Left ventricle myocardium inferior (tissue), 1 donor: ENCODE results near the gene LEMD2. TPM values are rescaled to one million over a fixed set of nuclear protein-coding genes. Genes with fewer than 3 reads are reported as not detected.
"Not testable (repeated sequence)": the region's sequence is repeated elsewhere in the genome, so short reads cannot be mapped to it uniquely, and the experiment has no call there.

ENCODE experiments used
- DNase-seq: peaks from one replicate; pipeline ENCODE4 v3.0.0-alpha.2; 2020
- H3K27ac ChIP-seq: fragments of 200-600 bp; replicated peaks from 2 replicates; pipeline ENCODE4 v1.8.0; 2021
- H3K27me3 ChIP-seq: fragments of 200-600 bp; 2 replicates; pipeline ENCODE4 v1.8.0; 2021; ENCODE audit warnings: low read depth
- H3K36me3 ChIP-seq: fragments of 200-600 bp; 2 replicates; pipeline ENCODE4 v1.8.0; 2021
- H3K4me1 ChIP-seq: fragments of 200-600 bp; 2 replicates; pipeline ENCODE4 v1.8.0; 2021
- H3K4me3 ChIP-seq: fragments of 200-600 bp; 2 replicates; pipeline ENCODE4 v1.8.0; 2021; ENCODE audit warnings: mild to moderate bottlenecking, moderate library complexity
- H3K9me3 ChIP-seq: fragments of 200-600 bp; replicated peaks from 2 replicates; pipeline ENCODE4 v1.8.0; 2021
- intact Hi-C: fragments of 100-400 bp; cut with micrococcal nuclease; formaldehyde crosslinking; loops from one replicate; pipeline ENCODE4 v1.11.0; 2022
- total RNA-seq: library from RNA; stranded (reverse); fragmentation: NEBNext Ultra II Directional; extraction: Animal tissue kit (Norgen Biotek cat#: 25700); gene quantifications from one replicate; pipeline ENCODE4 v1.2.1, GENCODE V29; 2021
- TF ChIP-seq, protein P1 (sequence below): fragments of 200-600 bp; IDR thresholded peaks from 2 replicates; pipeline ENCODE4 v1.8.0; 2021; ENCODE audit warnings: antibody characterized with exemption, mild to moderate bottlenecking, borderline replicate concordance
- donor health status: DM: no; HTN: yes; CAD: no; lungs with severe emphysema.

Gene LEMD2
- total RNA-seq, 1 donor from 2014 or later = 22.2 TPM

DNA sequence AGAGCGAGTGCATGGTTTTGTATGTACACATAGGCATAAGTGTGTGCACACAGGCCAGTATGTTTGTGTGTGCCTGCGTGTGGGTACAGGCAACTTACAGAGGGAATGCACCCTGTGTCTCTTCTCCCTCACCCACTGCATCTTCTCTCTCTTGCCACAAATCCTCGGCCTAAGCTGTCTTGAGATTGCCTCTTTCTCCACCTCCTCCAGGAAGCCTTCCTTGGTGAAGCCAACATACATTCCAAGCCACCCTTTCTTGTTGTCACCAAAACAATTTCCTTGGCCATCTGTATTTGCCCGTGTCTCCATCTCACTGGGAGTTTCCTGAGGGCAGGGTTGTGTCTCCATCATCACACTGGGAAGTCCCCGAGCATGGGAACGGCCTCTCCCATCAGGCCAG is 44.7 kb upstream of the LEMD2 start:
- intact Hi-C loops = no loop called here
- Histone ChIP-seq H3K27me3 (peaks cover 61% of the 10 kb centered on the region), H3K9me3 (peaks cover 6% of the 10 kb centered on the region), H3K27ac (no peak overlapping the region), H3K4me1 (peaks cover 7% of the 10 kb centered on the region), H3K36me3 (no peaks in the 10 kb centered on the region), H3K4me3 (no peak overlapping the region)
- DNase-seq = no peak
- TF ChIP-seq, protein P1, sequence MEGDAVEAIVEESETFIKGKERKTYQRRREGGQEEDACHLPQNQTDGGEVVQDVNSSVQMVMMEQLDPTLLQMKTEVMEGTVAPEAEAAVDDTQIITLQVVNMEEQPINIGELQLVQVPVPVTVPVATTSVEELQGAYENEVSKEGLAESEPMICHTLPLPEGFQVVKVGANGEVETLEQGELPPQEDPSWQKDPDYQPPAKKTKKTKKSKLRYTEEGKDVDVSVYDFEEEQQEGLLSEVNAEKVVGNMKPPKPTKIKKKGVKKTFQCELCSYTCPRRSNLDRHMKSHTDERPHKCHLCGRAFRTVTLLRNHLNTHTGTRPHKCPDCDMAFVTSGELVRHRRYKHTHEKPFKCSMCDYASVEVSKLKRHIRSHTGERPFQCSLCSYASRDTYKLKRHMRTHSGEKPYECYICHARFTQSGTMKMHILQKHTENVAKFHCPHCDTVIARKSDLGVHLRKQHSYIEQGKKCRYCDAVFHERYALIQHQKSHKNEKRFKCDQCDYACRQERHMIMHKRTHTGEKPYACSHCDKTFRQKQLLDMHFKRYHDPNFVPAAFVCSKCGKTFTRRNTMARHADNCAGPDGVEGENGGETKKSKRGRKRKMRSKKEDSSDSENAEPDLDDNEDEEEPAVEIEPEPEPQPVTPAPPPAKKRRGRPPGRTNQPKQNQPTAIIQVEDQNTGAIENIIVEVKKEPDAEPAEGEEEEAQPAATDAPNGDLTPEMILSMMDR = no peak

DNA sequence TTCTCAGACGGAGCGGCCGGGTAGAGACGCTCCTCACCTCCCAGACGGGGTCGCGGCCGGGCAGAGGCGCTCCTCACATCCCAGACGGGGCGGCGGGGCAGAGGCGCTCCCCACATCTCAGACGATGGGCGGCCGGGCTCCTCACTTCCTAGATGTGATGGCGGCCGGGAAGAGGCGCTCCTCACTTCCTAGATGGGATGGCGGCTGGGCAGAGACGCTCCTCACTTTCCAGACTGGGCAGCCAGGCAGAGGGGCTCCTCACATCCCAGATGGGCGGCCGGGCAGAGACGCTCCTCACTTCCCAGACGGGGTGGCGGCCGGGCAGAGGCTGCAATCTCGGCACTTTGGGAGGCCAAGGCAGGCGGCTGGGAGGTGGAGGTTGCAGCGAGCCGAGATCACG is 43.9 kb upstream of the LEMD2 start:
- H3K36me3 ChIP-seq, H3K27ac ChIP-seq, intact Hi-C loops, H3K9me3 ChIP-seq, H3K4me3 ChIP-seq, DNase-seq: not testable (repeated sequence)
- Histone ChIP-seq H3K27me3 (peaks cover 64% of the 10 kb centered on the region), H3K4me1 (peaks cover 14% of the 10 kb centered on the region)

DNA sequence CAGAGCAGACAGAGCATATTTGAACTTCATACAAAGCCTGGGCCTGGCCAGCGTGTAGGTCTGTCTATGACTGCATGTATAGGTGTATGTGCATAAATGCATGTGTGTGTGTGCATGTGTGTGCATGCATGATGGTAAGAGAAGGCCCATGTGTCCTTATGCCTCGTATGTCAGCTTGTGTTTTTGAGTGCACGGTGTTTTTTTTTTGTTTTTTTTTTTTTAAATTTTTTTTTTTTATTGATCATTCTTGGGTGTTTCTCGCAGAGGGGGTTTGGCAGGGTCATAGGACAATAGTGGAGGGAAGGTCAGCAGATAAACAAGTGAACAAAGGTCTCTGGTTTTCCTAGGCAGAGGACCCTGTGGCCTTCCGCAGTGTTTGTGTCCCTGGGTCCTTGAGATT is 42.8 kb upstream of the LEMD2 start:
- H3K27ac ChIP-seq, H3K4me3 ChIP-seq, DNase-seq, H3K36me3 ChIP-seq, H3K9me3 ChIP-seq, intact Hi-C loops: not testable (repeated sequence)
- Histone ChIP-seq H3K27me3 (peaks cover 66% of the 10 kb centered on the region), H3K4me1 (peaks cover 14% of the 10 kb centered on the region)

DNA sequence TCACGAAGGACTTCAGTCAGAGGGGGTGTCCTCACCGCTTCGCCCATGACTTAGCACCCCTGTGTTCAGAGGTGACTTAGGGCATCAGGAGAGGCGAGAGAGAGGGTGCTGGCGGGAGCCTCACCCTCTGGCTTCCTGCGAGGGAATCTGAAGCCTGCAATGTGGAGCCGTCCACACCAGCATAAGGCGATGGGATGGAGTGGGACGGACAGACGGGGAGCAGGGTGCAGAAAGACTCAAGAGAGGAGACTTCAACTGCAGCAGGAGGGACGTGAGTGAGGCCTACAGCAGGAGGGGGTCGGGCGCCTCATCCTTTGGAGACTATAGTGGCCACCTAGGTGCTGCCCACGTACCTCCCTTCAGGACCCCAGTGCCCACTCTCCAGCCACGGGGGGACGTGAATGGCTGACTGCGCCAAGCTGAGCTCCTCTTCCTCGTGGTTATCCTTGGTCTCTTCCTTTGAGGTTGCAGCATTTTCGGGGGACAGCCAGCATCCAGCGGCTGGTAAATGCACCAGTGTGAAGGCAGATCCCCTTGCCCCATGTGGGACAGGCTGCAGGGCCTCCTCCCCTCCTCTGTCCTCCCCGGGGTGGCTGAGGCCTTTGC is 41.8 kb upstream of the LEMD2 start:
- TF ChIP-seq, protein P1 = no peak
- no peaks in the 10 kb centered on the region for H3K36me3 ChIP-seq
- no peak overlapping the region for H3K4me3 ChIP-seq
- DNase-seq = no peak
- H3K4me1 ChIP-seq = peaks cover 14% of the 10 kb centered on the region
- intact Hi-C loops = no loop called here
- H3K27ac ChIP-seq = no peak overlapping the region
- H3K9me3 ChIP-seq = no peaks in the 10 kb centered on the region
- peaks cover 67% of the 10 kb centered on the region for H3K27me3 ChIP-seq

DNA sequence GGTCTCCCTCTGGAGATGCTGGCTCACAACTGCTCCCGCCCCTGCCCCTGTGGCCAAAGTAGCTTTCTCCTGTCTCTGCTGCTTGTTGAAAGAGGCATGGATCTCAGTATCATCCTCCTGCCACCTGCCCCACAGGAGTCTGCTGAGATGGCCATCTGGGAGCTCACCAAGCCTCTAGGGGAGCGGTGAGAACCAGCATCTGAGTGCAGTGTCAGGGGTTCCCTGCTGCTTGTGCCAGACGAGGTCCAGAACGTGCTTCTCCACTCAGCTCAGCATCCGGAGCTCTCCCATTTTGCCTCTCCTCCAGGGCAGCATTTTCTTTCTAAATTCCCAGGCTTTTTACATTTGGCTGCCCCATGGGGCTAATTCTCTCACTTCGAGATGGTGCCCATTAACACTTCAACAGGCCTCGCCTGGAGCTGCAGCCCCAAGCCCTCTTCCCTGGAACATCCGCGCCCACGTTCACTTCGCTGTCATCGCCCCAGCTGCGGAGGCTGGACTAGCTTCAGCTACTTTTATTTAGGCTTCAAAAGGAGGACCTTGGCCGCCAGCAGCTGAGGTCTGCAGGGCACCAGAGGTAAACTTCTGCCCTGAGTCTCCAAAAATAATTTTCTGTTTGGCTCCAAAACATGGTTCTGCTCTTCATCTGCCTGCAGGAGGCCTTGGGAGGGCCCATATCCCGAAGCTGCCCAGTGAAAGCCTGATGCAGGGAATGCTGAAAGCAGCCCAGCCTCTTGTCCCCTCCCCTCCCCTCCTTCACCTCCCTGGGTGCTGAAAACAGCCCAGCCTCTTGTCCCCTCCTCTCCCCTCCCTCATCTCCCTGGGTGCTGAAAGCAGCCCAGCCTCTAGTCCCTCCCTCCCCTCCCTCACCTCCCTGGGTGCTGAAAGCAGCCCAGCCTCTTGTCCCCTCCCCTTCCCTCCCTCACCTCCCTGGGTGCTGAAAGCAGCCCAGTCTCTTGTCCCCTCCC is 40.1 kb upstream of the LEMD2 start:
- Histone ChIP-seq H3K4me1 (peaks cover 14% of the 10 kb centered on the region), H3K27ac (no peak overlapping the region), H3K36me3 (no peaks in the 10 kb centered on the region), H3K27me3 (peaks cover 68% of the 10 kb centered on the region), H3K4me3 (no peak overlapping the region), H3K9me3 (no peaks in the 10 kb centered on the region)
- intact Hi-C loops = no loop called here
- DNase-seq = no peak
- TF ChIP-seq, protein P1 = no peak

DNA sequence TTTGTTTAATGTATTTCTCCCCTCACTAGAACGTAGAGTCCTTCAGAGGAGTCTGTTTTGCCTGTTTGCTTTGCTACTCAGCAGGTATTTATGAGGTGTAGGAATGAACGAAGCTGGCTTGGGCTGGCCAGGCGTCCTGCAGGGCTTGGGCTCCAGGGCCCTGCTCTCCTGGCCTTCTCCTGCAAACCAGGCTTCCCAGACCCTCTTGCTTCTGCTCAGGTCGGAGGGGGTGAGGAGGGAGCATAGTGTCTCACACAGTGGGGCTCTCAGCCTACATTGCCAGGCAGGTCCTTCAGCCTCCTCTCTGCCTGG is 39.5 kb upstream of the LEMD2 start:
- intact Hi-C loops = no loop called here
- Histone ChIP-seq H3K36me3 (no peaks in the 10 kb centered on the region), H3K27ac (no peak overlapping the region), H3K4me1 (peaks cover 14% of the 10 kb centered on the region), H3K4me3 (no peak overlapping the region), H3K9me3 (no peaks in the 10 kb centered on the region), H3K27me3 (peaks cover 68% of the 10 kb centered on the region)
- TF ChIP-seq, protein P1 = no peak
- DNase-seq = no peak
